C4-2B (cell line): Measurements from ENCODE around the gene PLCG2.

Experiments
- H3K27ac ChIP-seq: fragments of 450-650 bp; 2 replicates; pipeline ENCODE4 v1.5.1; 2017
- ZFX ChIP-seq: fragments of 450-650 bp; IDR thresholded peaks from 2 replicates; pipeline ENCODE4 v1.6.1; 2017
- TF ChIP-seq, protein P1 (sequence below): fragments of 450-650 bp; conservative IDR thresholded peaks from 2 replicates; pipeline ENCODE4 v1.5.1; 2017; ENCODE audit warnings: mild to moderate bottlenecking

Gene PLCG2

DNA sequence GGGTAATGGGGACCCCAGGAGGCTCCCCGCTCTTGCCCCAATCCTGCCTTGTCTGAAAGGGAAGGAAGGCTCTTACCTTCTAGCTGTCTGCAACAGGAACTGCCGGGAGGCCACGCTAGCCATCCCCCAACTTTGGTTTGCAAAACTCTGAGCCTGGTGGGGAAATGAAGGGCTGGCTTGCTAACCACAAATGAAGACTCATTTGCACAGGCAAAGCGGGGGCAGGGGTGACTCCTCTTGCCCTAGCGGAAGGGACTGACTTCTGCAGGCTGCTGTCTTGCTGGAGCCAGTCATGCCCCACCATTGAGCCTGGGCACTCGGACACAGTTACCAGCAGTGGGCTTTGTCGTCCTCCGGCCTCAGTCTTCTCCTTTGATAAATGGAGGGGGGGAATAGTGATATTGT lies 52.6 kb downstream of the PLCG2 start:
- TF ChIP-seq, protein P1, sequence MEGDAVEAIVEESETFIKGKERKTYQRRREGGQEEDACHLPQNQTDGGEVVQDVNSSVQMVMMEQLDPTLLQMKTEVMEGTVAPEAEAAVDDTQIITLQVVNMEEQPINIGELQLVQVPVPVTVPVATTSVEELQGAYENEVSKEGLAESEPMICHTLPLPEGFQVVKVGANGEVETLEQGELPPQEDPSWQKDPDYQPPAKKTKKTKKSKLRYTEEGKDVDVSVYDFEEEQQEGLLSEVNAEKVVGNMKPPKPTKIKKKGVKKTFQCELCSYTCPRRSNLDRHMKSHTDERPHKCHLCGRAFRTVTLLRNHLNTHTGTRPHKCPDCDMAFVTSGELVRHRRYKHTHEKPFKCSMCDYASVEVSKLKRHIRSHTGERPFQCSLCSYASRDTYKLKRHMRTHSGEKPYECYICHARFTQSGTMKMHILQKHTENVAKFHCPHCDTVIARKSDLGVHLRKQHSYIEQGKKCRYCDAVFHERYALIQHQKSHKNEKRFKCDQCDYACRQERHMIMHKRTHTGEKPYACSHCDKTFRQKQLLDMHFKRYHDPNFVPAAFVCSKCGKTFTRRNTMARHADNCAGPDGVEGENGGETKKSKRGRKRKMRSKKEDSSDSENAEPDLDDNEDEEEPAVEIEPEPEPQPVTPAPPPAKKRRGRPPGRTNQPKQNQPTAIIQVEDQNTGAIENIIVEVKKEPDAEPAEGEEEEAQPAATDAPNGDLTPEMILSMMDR, result no peak
- H3K27ac ChIP-seq, result no peak overlapping the region

GRCh38 chr16:81832801-81833547 lies 53.9 kb downstream of the PLCG2 start:
- TF ChIP-seq, protein P1, result no peak
- no peak for TF ChIP-seq ZFX
- H3K27ac ChIP-seq, result no peak overlapping the region

GRCh38 chr16:81833751-81834150 lies 54.7 kb downstream of the PLCG2 start:
- no peak overlapping the region for H3K27ac ChIP-seq
- TF ChIP-seq ZFX, result no peak
- TF ChIP-seq, protein P1, result no peak

DNA sequence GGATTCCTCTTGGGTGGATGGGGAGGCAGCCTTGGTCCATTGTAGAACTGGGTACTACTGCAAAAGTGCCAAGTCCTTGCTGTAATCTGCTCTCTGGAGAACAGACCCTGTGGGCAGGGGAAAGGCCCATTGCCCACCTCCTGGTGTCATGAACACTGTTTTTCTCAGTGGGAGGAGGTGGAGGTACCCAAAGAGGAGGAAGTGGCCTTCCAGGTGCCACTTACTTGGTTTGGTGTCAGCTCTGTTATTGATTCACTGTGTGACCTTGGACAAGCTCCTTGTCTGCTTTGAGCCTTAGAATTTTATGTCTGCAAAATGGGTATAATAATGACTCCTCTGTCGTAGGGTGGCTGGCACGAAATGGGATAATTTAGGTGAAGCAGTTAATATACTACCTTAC lies 55.8 kb downstream of the PLCG2 start:
- no peak for TF ChIP-seq ZFX
- TF ChIP-seq, protein P1, result no peak
- no peak overlapping the region for H3K27ac ChIP-seq

- TF ChIP-seq ZFX, result no peak
- TF ChIP-seq, protein P1, result no peak
- H3K27ac ChIP-seq, result no peak overlapping the region
Measured at GRCh38 chr16:81836279-81837054, 57.4 kb downstream of the PLCG2 start.

DNA sequence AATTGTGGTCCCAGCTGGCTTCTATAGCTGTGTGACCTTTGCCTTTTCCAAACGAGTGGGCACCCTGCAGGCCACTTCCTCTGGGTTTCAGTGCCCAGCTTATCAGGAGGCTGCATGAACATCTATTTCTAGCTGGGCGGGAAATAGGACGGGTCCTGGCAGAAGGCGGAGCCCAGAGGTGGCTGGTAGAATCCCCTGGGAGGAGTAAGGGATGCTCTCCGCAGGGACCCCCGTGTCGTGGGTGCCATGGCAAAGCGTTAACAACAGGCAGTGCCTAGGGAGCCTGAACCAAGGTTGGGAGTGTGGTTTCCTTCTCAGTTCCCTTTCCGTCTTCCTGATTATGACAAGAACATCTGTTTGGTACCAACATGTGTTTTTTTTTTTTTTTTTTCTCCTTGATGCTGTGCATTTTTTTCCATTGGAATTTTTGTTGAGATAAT lies 58.2 kb downstream of the PLCG2 start:
- TF ChIP-seq, protein P1, result no peak
- TF ChIP-seq ZFX, result no peak
- H3K27ac ChIP-seq, result no peak overlapping the region

DNA sequence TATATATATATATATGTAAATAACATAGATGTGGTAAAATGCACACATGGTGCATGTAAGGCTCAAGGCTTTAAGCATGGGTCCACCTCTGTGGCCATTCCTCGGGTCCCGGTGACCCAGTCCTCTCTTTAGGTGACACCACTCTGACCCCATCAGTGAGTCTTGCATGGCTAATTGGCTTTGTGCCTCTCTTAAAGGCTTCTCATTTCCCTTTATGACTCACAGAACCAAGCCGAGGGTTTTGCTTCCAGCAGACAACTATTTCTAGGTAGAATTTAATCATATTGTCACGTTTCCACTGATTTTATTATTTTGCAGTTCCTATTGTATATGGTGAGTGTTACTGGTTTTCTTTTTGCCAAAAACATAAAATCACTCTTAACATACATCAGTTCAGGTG lies 59.7 kb downstream of the PLCG2 start:
- no peak for TF ChIP-seq ZFX
- TF ChIP-seq, protein P1, result no peak
- no peak overlapping the region for H3K27ac ChIP-seq
